DND-41 (cell line): ENCODE results near the gene FAM107B.

Source experiments
- ATAC-seq: fragments of 200-7000 bp; cut with Tn5 transposase; 3 replicates; pipeline ENCODE4 v1.9.1; 2021; ENCODE audit warnings: low read depth; ENCODE audit not compliant: insufficient read depth
- DNase-seq: peaks from one replicate; pipeline ENCODE4 v3.0.0-alpha.2; 2020
- H2AFZ ChIP-seq: 2 replicates; pipeline ENCODE4 v1.6.0; 2012; ENCODE audit warnings: low read depth, low read length
- H3K27ac ChIP-seq: 2 replicates; pipeline ENCODE4 v1.5.1; 2012; ENCODE audit warnings: low read length, inconsistent platforms
- H3K27me3 ChIP-seq: fragments of 200-600 bp; sonication (generic); 2 replicates; pipeline ENCODE4 v1.6.0; 2012; ENCODE audit warnings: low read length, mild to moderate bottlenecking, inconsistent platforms; ENCODE audit not compliant: insufficient read depth, poor library complexity
- H3K36me3 ChIP-seq: 2 replicates; pipeline ENCODE4 v1.5.1; 2012; ENCODE audit warnings: low read length, inconsistent platforms; ENCODE audit not compliant: insufficient read depth
- H3K4me1 ChIP-seq: 2 replicates; pipeline ENCODE4 v1.5.1; 2012; ENCODE audit warnings: mild to moderate bottlenecking, low read length; ENCODE audit not compliant: insufficient read depth
- H3K4me2 ChIP-seq: 2 replicates; pipeline ENCODE4 v1.6.0; 2012; ENCODE audit warnings: mild to moderate bottlenecking, moderate library complexity, low read length, inconsistent platforms; ENCODE audit not compliant: insufficient read depth
- H3K4me3 ChIP-seq, 2 experiments: fragments of 200-600 bp in 1 of 2; shearing (Covaris generic) in 1 of 2; 2 replicates each; pipeline ENCODE4 v1.5.1; 2012 to 2016; ENCODE audit warnings: inconsistent platforms in 2 of 2, low read length in 2 of 2, mild to moderate bottlenecking in 2 of 2, low read depth in 1 of 2, moderate library complexity in 1 of 2
- H3K79me2 ChIP-seq: 2 replicates; pipeline ENCODE4 v1.6.0; 2012; ENCODE audit warnings: low read length, inconsistent platforms; ENCODE audit not compliant: insufficient read depth
- H3K9ac ChIP-seq: 2 replicates; pipeline ENCODE4 v1.6.0; 2012; ENCODE audit warnings: low read depth, mild to moderate bottlenecking, inconsistent platforms, low read length, moderate library complexity
- H3K9me3 ChIP-seq: 2 replicates; pipeline ENCODE4 v1.5.1; 2012; ENCODE audit warnings: low read length, moderate library complexity, mild to moderate bottlenecking, inconsistent platforms; ENCODE audit not compliant: insufficient read depth, severe bottlenecking
- H4K20me1 ChIP-seq: 2 replicates; pipeline ENCODE4 v1.6.0; 2012; ENCODE audit warnings: low read length; ENCODE audit not compliant: insufficient read depth
- EZH2 ChIP-seq: IDR thresholded peaks from 3 replicates; pipeline ENCODE4 v1.6.1; 2012; ENCODE audit warnings: borderline replicate concordance, low read depth, mild to moderate bottlenecking, moderate library complexity, low read length, inconsistent platforms; ENCODE audit not compliant: severe bottlenecking
- TF ChIP-seq, protein P1 (sequence below): IDR thresholded peaks from 2 replicates; pipeline ENCODE4 v1.5.1; 2012; ENCODE audit warnings: borderline replicate concordance, low read length, moderate library complexity, mild to moderate bottlenecking; ENCODE audit not compliant: poor library complexity, severe bottlenecking; ENCODE audit errors: extremely low read depth

Gene FAM107B

GRCh38 chr10:14623931-14624330, 150.8 kb downstream of the FAM107B start:
- Histone ChIP-seq H3K27ac (no peak overlapping the region), H3K9me3 (no peaks in the 10 kb centered on the region), H4K20me1 (no peaks in the 10 kb centered on the region), H3K27me3 (no peaks in the 10 kb centered on the region), H3K4me1 (no peaks in the 10 kb centered on the region), H2AFZ (no peak overlapping the region), H3K36me3 (no peaks in the 10 kb centered on the region), H3K4me3 (no peak overlapping the region), H3K4me2 (no peak overlapping the region), H3K9ac (no peak overlapping the region), H3K79me2 (no peaks in the 10 kb centered on the region)
- DNase-seq (no peak), ATAC-seq (no peak)
- TF ChIP-seq, protein P1, sequence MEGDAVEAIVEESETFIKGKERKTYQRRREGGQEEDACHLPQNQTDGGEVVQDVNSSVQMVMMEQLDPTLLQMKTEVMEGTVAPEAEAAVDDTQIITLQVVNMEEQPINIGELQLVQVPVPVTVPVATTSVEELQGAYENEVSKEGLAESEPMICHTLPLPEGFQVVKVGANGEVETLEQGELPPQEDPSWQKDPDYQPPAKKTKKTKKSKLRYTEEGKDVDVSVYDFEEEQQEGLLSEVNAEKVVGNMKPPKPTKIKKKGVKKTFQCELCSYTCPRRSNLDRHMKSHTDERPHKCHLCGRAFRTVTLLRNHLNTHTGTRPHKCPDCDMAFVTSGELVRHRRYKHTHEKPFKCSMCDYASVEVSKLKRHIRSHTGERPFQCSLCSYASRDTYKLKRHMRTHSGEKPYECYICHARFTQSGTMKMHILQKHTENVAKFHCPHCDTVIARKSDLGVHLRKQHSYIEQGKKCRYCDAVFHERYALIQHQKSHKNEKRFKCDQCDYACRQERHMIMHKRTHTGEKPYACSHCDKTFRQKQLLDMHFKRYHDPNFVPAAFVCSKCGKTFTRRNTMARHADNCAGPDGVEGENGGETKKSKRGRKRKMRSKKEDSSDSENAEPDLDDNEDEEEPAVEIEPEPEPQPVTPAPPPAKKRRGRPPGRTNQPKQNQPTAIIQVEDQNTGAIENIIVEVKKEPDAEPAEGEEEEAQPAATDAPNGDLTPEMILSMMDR: no peak
- TF ChIP-seq EZH2: no peak

DNA sequence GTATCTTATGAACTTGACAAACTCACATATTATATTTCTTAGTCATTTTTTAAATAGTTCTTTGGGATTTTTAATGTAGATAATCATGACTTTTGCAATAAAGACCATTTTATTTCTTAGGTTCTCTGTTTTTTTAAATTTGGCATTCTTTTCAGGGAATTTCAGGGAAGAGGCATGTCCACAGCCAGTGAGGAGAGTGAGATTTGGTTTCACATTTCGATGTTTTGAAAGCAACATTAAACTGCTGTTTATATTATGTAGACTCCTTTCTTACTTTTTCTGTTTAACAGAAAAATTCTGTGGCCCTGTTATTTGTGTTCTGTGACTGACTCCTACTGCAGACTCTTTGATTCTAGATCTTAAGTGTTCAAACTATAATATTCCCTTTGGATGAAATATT, 153.7 kb downstream of the FAM107B start:
- Histone ChIP-seq H3K27me3 (no peaks in the 10 kb centered on the region), H3K27ac (no peak overlapping the region), H3K9ac (no peak overlapping the region), H2AFZ (no peak overlapping the region), H3K4me3 (no peak overlapping the region), H3K4me2 (no peak overlapping the region), H3K79me2 (no peaks in the 10 kb centered on the region), H3K9me3 (no peaks in the 10 kb centered on the region), H4K20me1 (no peaks in the 10 kb centered on the region), H3K4me1 (peaks cover 14% of the 10 kb centered on the region), H3K36me3 (no peaks in the 10 kb centered on the region)
- no peak for DNase-seq
- no peak for TF ChIP-seq EZH2
- TF ChIP-seq, protein P1: no peak
- no peak for ATAC-seq

DNA sequence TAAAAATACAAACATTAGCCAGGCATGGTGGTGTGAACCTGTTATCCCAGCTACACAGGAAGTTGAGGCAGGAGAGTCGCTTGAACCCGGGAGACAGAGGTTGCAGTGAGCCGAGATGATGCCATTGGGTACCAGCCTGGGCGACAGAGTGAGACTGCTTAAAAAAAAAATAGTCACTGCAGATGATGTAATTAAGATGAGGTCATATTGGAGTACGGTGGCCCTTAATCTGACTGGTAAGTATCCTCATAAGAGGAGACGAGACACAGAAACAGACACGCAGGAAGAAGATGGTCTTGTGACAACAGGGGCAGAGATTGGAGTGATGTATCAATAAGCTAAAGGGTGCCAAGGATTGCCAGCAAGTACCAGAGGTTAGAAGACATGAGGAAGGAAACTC, 156.0 kb downstream of the FAM107B start:
- no peak for TF ChIP-seq EZH2
- TF ChIP-seq, protein P1: no peak
- Histone ChIP-seq H4K20me1 (no peaks in the 10 kb centered on the region), H3K27me3 (no peaks in the 10 kb centered on the region), H3K9ac (no peak overlapping the region), H3K4me2 (no peak overlapping the region), H3K9me3 (no peaks in the 10 kb centered on the region), H3K27ac (no peak overlapping the region), H3K4me1 (peaks cover 14% of the 10 kb centered on the region), H3K79me2 (no peaks in the 10 kb centered on the region), H3K36me3 (no peaks in the 10 kb centered on the region), H2AFZ (no peak overlapping the region), H3K4me3 (no peak overlapping the region)
- no peak for DNase-seq
- no peak for ATAC-seq

GRCh38 chr10:14617852-14618251, 156.8 kb downstream of the FAM107B start:
- DNase-seq: no peak
- Histone ChIP-seq H4K20me1 (no peaks in the 10 kb centered on the region), H2AFZ (no peak overlapping the region)

More at GRCh38 chr10:14617852-14618251, 156.8 kb downstream of the FAM107B start:
- no peak overlapping the region for H3K4me3 ChIP-seq
- H3K79me2 ChIP-seq: no peaks in the 10 kb centered on the region
- H3K36me3 ChIP-seq: no peaks in the 10 kb centered on the region
- H3K27me3 ChIP-seq: peaks cover 3% of the 10 kb centered on the region
- peaks cover 14% of the 10 kb centered on the region for H3K4me1 ChIP-seq
- H3K27ac ChIP-seq: no peak overlapping the region
- no peak for ATAC-seq
- no peak overlapping the region for H3K9ac ChIP-seq
- H3K9me3 ChIP-seq: no peaks in the 10 kb centered on the region
- H3K4me2 ChIP-seq: no peak overlapping the region
- TF ChIP-seq, protein P1: no peak
- no peak for TF ChIP-seq EZH2
